Fibroblast of skin of left biceps (primary cell): ENCODE data around the gene RFNG.

ENCODE experiments used
- DNase-seq, 2 experiments: peaks; one replicate each; pipeline ENCODE4 v3.0.0-alpha.2; 2013; ENCODE audit warnings: low read depth in 2 of 2

Gene RFNG

DNA sequence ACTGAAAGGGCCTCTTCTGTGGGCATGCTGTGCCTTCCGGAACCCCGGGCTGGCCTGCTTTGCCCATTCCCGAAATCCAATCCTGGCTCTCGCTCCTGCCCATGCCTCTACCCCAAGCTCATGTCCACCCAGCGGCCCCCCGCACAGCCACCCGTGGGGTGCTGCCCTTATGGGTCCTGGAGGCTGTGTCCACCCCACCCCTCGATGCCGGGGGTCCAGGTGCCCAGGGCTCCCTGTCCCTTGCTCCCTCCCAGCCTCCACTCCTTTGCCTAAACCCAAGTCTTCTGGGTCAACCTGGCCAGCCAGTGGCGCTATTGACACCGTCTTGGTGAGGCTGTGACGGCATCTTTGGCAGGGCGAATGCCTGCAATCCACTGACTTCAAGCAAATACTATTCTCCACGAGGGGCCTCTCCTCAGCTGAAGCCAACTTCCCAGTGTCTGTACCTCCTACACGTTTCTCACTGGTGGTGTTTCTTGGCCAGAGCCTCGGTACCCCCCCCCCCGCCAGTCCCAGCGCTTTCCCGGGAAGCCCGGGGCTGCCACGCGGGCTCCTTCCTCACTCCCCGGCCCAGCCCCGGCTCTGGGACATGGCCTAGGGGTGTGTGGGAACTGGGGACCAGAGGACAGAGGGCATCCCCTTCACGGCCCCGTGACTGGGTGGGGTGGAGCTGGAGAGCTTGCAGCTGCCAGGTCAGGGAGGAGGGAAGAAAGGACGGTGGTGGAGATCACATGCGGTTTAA lies 26.2 kb upstream of the RFNG start:
- no peak for DNase-seq

DNA sequence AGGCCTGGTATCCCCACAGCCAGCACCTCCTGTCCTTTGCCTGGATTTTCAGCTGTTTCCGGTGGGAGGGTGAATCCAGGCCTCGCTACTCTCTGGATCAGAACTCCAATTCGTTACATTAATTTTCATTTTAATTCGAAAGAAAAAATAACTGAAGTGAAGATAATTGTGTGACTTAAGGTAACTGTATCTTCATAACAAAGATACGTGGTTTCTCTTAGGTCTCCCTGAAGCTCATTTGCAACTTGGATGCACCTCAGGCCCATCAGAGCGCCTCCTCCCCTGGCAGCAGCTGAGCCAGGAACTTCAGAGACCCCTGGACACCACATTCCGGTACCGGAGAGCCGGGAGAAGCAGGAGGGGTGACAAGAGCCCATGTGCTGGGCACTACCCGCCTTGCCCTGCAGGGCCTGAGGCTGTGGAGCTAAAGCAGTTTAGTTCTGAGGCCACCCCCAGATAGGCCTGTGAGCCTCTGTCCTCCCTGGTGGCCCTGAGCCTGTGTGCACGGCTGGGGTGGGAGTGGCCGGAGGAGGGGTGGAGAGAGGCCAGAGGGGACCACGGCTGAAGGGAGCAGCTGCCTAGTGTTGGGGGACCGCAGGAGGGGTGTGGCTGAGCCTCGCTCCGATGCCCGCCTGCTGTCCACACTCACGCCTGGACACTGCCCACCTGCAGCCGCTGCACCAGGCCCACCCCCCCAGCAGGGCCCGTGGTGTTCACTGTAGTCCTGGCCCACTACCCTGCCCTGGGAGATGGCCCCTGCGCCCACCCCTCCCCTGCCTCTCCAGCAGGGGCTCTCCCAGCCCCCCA lies 25.4 kb upstream of the RFNG start:
- no peak for DNase-seq

DNA sequence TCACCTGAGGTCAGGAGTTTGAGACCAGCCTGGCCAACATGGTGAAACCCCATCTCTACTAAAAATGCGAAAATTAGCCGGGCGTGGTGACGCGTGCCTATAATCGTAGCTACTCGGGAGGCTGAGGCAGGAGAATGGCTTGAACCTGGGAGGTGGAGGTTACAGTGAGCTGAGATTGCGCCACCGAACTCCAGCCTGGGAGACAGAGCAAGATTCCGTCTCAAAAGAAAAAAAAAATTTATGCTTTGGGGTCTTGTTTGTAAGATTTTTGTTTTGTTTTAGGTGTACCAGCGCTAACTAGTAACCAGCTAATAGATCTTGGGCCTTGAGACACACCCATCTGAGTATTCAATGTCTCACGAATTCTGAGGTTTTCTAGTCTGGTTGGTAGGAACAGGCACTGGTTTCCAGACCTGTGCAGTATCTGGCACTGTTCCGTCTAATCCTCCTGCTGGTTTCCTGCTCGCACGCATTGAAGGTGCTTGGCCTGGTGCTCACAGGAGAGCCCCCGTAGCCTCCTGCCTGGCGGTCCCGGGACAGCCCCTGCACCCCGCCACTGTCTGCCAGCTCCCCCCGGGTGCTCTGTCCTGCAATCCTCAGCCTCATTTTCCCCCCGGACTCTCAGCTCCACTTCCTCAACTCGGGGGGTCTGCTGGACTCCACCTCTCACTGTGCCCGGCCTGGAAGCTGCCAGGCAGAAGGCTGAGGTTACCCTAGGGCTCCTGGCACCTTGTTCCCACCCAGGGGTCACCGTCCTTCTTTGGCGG lies 24.6 kb upstream of the RFNG start:
- no peak for DNase-seq

DNA sequence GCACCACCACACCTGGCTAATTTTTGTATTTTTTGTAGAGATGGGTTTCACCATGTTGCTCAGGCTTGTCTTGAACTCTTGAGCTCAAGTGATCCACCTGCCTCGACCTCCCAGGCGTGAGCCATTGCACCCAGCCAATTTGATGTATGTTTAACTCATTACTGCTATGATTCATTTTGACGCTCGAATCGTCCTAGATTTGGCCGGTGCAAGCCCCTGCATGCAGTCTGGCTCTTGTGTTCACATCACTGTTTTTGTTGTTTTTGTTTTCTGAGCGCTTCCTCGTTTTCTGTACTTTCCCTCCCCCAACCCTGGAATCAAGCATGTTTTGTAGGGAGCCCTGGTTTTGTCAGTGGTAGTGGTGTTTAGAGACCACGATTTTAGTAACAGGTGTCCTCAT lies 21.8 kb upstream of the RFNG start:
- no peak for DNase-seq

DNA sequence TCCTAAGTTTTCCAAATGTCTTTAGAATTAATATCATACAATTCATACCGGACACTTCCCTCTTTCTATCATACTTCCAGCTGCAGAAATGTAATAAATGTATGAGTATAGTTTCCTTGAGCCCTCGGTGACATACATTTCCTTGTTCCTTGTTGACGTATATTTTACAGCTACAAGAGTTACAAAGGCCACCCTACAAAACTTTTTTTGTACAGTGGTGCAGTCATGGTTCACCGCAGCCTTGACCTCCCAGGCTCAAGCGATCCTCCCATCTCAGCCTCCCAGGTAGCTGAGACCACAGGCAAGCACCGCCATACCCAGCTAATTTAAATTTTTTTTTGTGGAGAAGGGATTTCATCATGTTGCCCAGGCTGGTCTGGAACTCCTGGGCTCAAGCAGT lies 21.2 kb upstream of the RFNG start:
- DNase-seq: no peak

DNA sequence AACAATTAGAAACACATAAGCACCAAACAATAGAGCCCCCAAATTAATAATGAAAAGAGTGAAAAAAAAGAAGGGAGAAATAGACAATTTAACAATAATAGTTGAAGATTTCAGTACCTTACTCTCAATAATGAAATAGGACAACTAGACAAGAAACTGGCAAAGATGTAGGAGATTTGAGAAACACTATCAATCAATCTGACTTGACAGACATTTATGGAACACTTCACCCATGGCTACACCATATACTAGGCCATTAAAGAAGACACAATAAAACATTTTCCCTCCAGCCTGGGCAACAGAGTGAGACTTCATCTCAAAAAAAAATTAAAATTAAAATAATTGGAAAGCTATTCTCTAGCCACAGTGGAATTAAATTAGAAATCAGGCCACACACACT lies 19.0 kb upstream of the RFNG start:
- DNase-seq: no peak

DNA sequence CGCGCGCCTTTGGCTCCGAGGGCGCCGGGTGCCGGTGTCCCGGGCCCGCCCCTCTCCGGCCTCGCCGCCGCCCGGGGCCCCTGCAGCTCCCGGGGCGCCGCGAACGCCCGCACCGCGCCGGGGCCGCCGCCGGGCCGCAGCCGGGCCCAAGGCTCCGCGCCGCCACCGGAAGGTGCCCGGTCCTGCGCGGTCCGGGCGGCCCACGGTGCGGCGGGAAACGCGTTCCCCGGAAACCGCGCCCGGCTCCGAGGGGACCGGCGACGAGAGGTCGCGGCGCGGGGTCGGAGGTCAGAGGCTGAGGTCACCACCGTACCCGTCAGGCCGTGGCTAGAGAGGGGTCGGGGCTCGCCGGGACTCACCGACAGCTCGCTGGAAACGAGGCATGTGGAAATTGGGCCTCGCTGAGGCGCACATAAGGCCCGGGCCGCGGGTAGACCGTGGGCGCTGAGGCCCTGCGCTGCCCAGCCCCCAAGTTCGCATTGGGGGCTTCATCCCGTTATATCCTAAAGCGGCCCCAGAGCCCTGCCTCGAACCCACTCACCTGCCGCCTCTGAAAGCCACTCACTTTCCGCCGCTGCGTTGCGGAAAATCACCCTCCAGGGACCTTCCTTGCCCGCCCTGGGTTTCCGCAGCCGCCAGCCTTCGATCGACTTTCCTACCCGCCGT lies 14.2 kb upstream of the RFNG start, which contains the start of gene DUS1L:
DUS1L (minus strand) TSS at position 167 of the 666 bp plus-strand sequence. CDS start 745 bp downstream, outside the sequence.
- peak; percentile 12 to 15 for DNase-seq

DNA sequence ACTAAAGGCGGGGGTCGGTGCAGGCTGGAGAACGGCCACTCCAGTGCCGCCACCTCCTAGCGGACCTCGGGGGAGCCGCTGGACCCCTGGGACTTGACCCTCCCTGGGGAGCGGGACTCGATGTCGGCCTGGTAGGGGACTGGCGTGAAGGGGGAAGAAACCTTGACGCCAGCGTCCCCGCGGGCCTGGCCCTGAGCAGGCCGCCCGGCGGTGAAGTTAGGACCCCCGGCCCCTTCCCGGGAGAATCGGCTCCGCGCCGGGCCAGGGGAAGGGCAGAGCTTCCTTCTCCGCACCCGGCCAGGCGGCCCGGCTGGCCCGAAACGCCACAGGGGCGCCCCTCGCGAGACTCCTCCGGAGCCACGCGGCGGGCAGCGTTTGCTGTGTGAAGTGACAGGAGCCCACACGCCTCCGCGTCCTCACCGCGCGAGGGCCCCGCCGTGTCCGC lies 13.6 kb upstream of the RFNG start:
- no peak for DNase-seq

DNA sequence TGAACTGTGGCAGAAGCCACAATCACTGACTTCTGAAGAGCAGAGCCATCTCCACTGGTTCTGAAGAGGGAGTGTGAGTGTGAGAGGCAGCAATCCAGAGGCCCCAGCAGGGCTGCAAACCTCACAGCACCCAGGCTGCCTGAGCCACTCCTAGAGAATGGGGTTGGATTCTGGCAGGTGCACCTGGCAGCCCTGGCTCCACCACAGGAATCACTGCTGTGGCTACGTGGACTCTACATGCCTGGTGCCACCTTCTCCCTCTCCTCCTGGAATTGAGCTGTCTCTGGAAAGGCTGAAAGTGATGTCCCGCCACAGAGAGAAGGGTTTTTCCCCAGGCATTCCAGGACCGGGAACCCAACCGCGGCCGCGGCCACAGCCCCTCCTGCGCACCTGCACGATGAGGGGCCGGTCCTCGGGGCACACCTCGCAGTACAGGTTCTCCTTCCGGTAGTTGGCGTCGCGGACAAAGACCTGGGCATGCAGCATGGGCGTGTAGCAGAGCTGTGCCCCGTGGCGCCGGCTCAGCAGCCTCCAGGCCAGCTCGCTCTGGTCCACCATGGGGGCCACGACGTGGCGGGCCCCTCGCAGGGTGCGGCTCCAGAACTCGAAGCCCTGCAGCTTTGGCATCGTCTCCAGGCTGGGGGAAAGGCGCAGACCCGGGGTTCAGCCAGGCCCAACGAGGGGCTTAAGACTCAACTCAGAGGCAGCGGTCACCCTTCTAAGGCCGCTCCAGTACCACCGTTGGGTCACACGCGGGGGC lies 13.0 kb upstream of the RFNG start:
- no peak for DNase-seq

DNA sequence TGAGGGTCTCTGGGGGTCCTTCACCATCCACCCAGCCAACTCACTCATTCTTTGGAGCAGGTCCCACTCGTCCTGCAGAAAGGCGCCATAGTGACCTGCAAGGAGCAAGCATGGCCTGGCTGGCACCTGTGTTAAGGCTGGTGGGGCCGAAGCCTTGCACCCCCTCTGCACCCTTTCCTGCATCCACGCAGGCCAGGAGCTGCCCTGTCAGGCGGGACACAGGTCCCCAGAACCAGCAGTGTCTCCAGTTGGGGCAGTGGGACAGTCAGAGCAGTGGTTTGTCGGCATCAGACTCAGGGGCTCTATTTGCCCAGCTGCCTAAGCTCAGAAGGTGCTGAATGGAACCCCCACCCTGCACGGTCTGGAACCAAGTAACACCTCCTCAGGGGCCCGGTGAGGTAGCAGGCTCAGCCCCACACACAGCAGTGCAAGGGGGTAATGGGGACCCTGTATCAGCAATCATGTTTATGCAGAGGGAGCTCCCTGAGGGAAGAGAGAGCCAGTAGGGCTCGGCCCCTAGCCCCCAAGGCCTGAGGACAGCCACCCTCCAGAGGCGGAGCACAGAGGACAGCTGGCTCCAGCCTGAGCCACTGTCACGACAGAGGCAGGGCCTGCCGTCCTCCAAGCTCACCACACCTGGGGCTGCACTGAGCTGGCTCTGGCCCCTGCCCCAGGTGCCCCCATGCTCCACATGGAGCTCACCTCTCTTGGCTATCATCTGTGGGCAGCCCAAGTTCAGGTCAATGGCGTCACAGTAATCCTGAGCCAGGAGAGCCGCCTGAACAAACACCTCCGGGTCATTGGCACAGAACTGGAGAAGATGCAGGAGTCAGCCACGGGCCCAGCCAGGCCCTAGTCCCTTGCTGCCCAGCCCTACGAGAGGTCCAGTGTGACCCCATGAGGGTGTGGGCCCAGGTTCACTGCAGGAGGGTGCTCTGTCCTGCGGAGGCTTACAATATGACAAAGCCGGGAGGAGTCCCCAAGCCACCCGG lies 12.1 kb upstream of the RFNG start:
- no peak for DNase-seq

DNA sequence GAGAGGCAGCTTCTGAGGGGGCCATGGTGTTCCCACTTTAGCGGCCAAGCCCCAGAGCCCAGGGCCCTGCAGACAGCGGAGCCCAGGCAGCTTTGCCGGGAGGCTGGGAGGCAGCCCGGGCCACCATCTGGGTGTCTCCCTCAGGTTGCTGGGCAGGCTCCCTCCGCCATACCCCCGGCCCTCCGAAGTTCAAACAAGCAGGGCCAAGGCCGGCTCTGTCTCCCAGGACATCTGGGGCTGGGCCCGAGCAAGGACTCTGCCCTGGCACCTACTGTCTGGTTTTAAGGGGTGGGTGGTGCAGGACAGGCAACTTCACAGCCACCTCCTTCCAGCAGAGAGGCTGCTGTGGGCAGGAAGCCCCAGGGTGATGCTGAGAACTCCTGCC lies 11.4 kb upstream of the RFNG start:
- DNase-seq: no peak

DNA sequence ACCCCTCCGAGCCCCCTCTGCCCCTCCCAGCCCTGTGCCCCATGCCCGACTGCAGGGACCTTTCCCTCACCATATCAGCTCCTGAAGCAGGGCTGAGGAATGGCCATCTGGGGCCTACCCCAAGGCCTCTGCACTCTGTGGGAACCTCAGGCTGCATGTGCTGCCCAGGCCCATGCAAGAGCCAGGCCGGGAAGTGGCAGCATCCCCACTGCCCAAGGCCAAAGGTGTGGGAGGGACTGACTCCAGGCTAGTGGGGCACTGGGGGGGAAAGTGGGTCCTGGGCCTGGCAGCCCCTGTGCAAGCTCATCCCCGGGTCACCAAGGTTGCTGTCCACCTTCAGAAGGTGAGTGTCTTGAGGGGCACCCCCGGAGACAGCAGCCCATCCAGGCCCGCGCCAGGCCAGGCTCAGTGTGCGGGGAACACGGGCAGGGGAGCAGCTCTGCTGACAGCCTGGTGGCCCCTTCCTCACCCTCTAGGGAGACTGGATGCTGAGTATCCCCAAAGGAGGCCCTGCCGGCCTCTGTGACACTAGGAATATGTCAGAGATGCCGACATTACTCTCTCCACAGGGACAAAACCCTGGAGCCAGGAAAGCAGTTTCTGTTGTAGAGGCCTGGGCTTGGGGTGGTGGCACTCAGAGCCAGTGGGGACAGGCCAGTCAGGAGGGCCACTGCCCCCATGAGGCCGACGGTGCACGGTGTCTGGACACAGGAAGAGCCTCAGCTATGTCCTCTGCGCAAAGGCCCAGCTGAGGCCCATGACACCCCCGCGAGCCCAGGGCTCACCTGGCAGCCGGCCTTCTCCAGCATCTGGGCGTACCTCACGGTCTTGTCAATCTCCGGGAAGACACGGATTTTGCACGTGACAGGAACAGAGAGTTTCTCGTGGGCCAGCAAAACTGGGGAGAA lies 10.7 kb upstream of the RFNG start:
- no peak for DNase-seq

DNA sequence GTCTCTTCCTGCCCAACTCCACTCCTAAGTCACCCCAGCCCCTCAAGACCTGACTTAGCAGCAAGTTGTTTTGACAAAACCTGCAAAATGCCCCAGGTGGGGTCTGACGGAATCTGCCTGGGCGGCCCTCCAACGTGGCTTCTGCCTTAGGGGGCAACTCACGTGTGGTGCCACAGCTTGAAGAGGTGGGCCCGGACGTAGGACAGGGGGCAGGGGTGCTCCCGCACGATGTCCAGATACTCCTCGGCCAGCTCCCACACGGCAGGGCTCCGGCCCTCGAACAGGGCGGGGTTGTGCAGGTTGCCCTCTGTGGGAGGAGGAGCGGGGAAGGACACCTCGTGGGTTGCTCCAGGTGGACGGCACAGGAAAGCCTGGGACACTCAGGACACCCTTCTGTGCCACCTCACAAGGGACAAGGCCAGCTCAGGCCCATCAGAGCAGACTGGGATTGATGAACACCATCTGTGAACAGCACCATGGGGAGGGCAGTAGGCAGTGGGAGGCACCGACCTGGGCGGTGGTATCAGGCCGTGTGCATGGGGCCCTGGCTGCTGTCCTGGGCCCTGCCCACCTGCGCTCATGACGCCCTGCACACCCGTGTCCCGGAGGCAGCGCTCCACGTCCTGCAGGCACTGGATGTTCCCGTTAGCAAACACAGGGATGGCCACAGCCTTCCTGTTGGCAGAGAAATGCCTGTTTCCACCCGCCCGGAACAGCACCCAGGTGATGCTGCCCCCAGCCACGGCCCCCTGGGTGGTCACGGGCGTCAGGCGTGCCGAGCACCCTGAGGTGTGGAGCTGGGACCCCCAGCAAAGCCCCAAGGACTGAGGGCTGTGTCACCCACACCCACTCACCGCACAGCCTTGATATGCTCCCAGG lies 9.7 kb upstream of the RFNG start:
- DNase-seq: no peak

DNA sequence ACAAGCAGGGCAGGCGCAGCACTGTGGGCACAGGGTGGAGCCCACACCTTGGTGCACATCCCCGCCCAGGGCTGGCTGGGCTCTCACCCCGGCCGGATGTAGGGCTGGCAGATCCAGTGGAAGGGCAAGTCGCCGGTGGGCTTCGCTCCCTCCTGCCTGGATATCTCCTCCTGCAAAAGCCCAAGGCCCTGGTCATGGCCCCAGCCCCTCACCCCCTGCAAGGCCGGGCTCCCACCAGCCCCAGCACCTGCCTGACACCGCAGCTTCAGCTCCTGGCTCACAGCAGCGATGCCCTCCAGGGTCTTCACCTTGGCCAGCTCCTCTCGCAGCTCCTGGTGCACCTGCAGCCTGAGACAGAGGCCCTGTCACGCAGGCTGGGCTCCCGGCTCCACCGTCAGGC lies 9.0 kb upstream of the RFNG start:
- no peak for DNase-seq

DNA sequence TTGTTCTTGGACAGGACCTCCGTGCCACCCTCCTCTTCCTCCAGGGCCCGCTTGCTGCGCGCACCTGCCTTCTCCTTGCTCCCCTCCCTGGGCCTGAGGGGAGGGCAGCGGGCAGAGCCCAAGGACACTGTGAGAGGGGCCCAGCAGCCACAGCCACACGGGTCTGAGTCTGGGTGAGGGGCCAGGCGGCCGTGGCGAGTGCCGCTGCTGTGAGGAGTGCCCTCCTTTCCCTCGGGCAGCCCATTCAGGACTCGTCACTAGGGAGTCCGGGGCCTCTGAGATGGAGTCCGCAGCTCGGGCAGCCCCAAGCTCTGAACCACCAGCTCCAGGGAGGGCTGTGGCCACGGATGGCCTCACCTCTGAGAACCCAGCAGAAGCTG lies 8.4 kb upstream of the RFNG start:
- no peak for DNase-seq

DNA sequence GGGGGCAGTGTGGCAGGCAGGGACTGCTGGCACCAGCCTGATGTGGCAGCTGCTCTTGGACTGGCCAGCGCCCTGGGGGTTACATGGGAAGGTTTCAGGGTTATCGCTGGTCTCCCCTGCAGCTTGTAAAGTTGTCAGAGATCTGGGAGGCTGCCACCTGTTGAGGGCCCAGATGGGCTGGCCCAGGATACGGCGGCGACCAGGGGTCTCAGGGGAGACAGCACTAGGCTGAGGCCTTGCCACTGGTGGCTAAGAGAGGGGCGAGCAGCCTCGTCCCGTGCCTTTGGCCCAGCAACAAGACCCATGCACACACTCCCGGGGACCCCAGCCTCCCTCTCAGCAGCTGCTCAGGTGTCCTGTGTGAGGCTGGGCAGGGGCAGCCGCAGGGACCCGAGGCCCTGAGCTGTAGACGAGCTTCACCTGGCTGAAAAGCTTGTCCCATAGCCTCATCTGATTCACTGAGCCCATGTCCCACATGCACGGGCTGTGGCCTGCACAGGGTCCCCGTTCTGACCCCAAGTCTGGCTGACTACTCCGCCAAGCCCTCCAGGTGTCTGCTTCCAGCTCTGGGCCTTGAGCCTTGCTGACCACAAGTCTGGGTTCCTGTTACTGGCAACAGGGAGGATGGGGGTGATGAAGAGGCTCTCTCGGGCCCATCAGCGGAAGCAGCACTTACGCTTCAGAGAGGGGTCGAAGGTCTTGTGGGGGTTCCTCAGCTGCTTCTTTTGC lies 7.8 kb upstream of the RFNG start:
- DNase-seq: no peak

DNA sequence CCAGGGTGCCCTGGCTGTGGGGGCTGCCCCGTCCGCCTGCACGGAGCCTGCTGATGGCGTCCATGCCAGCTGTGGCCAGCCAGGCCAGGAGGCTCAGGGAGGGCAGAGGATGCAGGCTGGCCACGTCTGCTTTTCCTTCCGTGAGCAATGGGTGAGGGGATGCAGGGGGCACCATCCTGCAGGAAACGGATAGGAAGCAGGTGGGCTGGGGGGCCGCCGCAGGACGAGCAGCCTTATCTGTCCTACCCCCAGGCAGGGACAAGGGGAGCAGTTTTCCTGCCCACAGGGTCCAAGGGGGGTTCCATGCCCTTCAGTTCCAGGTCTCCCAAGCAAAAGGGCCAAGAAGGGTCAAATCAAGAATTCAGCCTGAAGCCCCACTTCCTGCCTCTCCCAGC lies 7.2 kb upstream of the RFNG start:
- no peak for DNase-seq
